ELF-1 (cell line): ENCODE results near the gene CTR9.
A peak's percentile ranks its signal among the peaks of the same experiment; 100 is the strongest.

Experiments used
- DNase-seq: peaks from one replicate; pipeline ENCODE4 v3.0.0-alpha.2; 2016; ENCODE audit warnings: low read depth, low spot score

Gene CTR9

GRCh38 chr11:10742460-10743208, 8.4 kb upstream of the CTR9 start:
- DNase-seq: no peak

GRCh38 chr11:10743354-10744000, 7.6 kb upstream of the CTR9 start:
- no peak for DNase-seq

- no peak for DNase-seq
Observed at GRCh38 chr11:10744206-10744605, 6.8 kb upstream of the CTR9 start.

- no peak for DNase-seq
Observed at GRCh38 chr11:10746871-10747270, 4.2 kb upstream of the CTR9 start.

GRCh38 chr11:10747733-10748132, 3.3 kb upstream of the CTR9 start:
- DNase-seq: no peak

GRCh38 chr11:10749476-10749875, 1.6 kb upstream of the CTR9 start:
- DNase-seq: no peak

GRCh38 chr11:10751581-10751940, 515 bp downstream of the CTR9 start:
- no peak for DNase-seq

- DNase-seq: no peak
Observed at GRCh38 chr11:10752061-10752460, 1.0 kb downstream of the CTR9 start.

GRCh38 chr11:10752486-10752885, 1.4 kb downstream of the CTR9 start:
- DNase-seq: no peak

GRCh38 chr11:10758957-10759356, 7.9 kb downstream of the CTR9 start:
- no peak for DNase-seq

GRCh38 chr11:10761085-10761698, 10.1 kb downstream of the CTR9 start:
- no peak for DNase-seq

GRCh38 chr11:10762185-10762584, 11.1 kb downstream of the CTR9 start:
- no peak for DNase-seq

- DNase-seq: no peak
Observed at GRCh38 chr11:10762913-10763421, 11.9 kb downstream of the CTR9 start.

GRCh38 chr11:10763766-10764165, 12.7 kb downstream of the CTR9 start:
- no peak for DNase-seq

- no peak for DNase-seq
Observed at GRCh38 chr11:10764412-10764811, 13.4 kb downstream of the CTR9 start.

- peak; percentile 39 for DNase-seq
Observed at GRCh38 chr11:10770626-10771254, 19.7 kb downstream of the CTR9 start.

GRCh38 chr11:10771457-10771856, 20.4 kb downstream of the CTR9 start:
- DNase-seq: no peak

GRCh38 chr11:10774811-10775210, 23.8 kb downstream of the CTR9 start:
- no peak for DNase-seq

GRCh38 chr11:10777393-10777793, 26.3 kb downstream of the CTR9 start:
- no peak for DNase-seq

- DNase-seq: no peak
Observed at GRCh38 chr11:10777806-10778205, 26.8 kb downstream of the CTR9 start.

- peak; percentile 61 for DNase-seq
Observed at GRCh38 chr11:10778217-10778970, 27.3 kb downstream of the CTR9 start.

GRCh38 chr11:10779086-10779485, 28.0 kb downstream of the CTR9 start:
- DNase-seq: no peak
